K562 treated with DMSO at 1 percent for 4 hours (cell line): ENCODE data around the gene ZNF660. TPM values are rescaled to one million over a fixed set of nuclear protein-coding genes. Genes with fewer than 3 reads are reported as not detected.

Experiments used
- total RNA-seq: library from RNA; unstranded; fragments of 300-600 nt; gene quantifications from 2 replicates; pipeline ENCODE4 v1.2.3, GENCODE V29; 2022; ENCODE audit not compliant: insufficient read depth

Gene ZNF660
- total RNA-seq = 0.10 and 2.8 TPM in 2 replicates

GRCh38 chr3:44584646-44585501, at the start of gene ZNF660:
TSS of gene ZNF660 (plus strand) at chr3:44584964. CDS start at chr3:44594194, 9,230 bp downstream.

GRCh38 chr3:44554626-44555592, 29.9 kb upstream of the ZNF660 start, which contains the start of gene ZKSCAN7:
TSS of gene ZKSCAN7 (plus strand) at chr3:44555193. CDS start at chr3:44557048, 1,855 bp downstream.

GRCh38 chr3:44624749-44625480, 40.2 kb downstream of the ZNF660 start, which contains the start of gene ZNF197:
TSS of gene ZNF197 (plus strand) at chr3:44625036. CDS start at chr3:44629155, 4,119 bp downstream.

GRCh38 chr3:44648564-44649229, 63.9 kb downstream of the ZNF660 start, which contains the start of gene ZNF35:
TSS of gene ZNF35 (plus strand) at chr3:44648732. CDS start at chr3:44651068, 2,336 bp downstream.

Other genes with a start within 250 kb of the ZNF660 start
- 22.6 and 36.6 TPM in 2 replicates for gene TCAIM, start 246.2 kb upstream of the ZNF660 start, total RNA-seq
- 4.0 and 5.0 TPM in 2 replicates for gene ZNF445, start 107.3 kb upstream of the ZNF660 start, total RNA-seq
- not detected in 2 replicates for gene ZKSCAN7, start 29.8 kb upstream of the ZNF660 start, total RNA-seq
- 10.5 and 10.6 TPM in 2 replicates for gene ZNF197, start 40.1 kb downstream of the ZNF660 start, total RNA-seq
- gene ZNF35, start 63.8 kb downstream of the ZNF660 start, total RNA-seq = 6.0 and 6.6 TPM in 2 replicates
- gene ZNF502, start 127.7 kb downstream of the ZNF660 start, total RNA-seq = 0.50 and 0.54 TPM in 2 replicates
- gene ZNF501, start 144.7 kb downstream of the ZNF660 start, total RNA-seq = 1.8 and 2.1 TPM in 2 replicates
- gene KIAA1143, start 176.7 kb downstream of the ZNF660 start, total RNA-seq = 15.3 and 16.4 TPM in 2 replicates
- 5.7 and 9.5 TPM in 2 replicates for gene KIF15, start 176.8 kb downstream of the ZNF660 start, total RNA-seq